GM18873 (cell line): ENCODE measurements around the gene ADAM33.

Experiments used
- ATAC-seq: cut with Tn5 transposase; IDR thresholded peaks from one replicate; pipeline ENCODE4 v1.9.1; 2021; ENCODE audit warnings: mild to moderate bottlenecking, moderate library complexity, moderate number of reproducible peaks; ENCODE audit not compliant: unreplicated experiment, low FRiP score

The ADAM33 gene

GRCh38 chr20:3670511-3670910 lies 11.3 kb downstream of the ADAM33 start:
- no peak for ATAC-seq

GRCh38 chr20:3669710-3670367 lies 12.0 kb downstream of the ADAM33 start:
- ATAC-seq, result no peak

- no peak for ATAC-seq
Observed at GRCh38 chr20:3667434-3668037, 14.3 kb downstream of the ADAM33 start.

- no peak for ATAC-seq
Observed at GRCh38 chr20:3663858-3664257, 18.0 kb downstream of the ADAM33 start.

- no peak for ATAC-seq
Observed at GRCh38 chr20:3663031-3663701, 18.6 kb downstream of the ADAM33 start, which contains the start of gene GFRA4. TSS of gene GFRA4 (minus strand) at chr20:3663399. CDS start at chr20:3663399, 0 bp downstream.

- ATAC-seq, result no peak
Observed at GRCh38 chr20:3661814-3662665, 19.8 kb downstream of the ADAM33 start.

GRCh38 chr20:3661060-3661813 lies 20.6 kb downstream of the ADAM33 start:
- ATAC-seq, result no peak

GRCh38 chr20:3660262-3661059 lies 21.3 kb downstream of the ADAM33 start:
- ATAC-seq, result no peak

- ATAC-seq, result no peak
Observed at GRCh38 chr20:3659492-3660261, 22.1 kb downstream of the ADAM33 start.

- ATAC-seq, result peak; percentile 87
Observed at GRCh38 chr20:3658716-3659491, 22.9 kb downstream of the ADAM33 start.

- ATAC-seq, result no peak
Observed at GRCh38 chr20:3658019-3658715, 23.6 kb downstream of the ADAM33 start.

- no peak for ATAC-seq
Observed at GRCh38 chr20:3655131-3655405, 26.7 kb downstream of the ADAM33 start.

- no peak for ATAC-seq
Observed at GRCh38 chr20:3654326-3655130, 27.3 kb downstream of the ADAM33 start.

- no peak for ATAC-seq
Observed at GRCh38 chr20:3653921-3654320, 27.9 kb downstream of the ADAM33 start.

GRCh38 chr20:3652676-3653596 lies 28.9 kb downstream of the ADAM33 start:
- ATAC-seq, result no peak

- ATAC-seq, result no peak
Observed at GRCh38 chr20:3652221-3652620, 29.6 kb downstream of the ADAM33 start.
